ENCODE results near the gene ZFYVE26.
"Not testable (repeated sequence)": the region's sequence is repeated elsewhere in the genome, so short reads cannot be mapped to it uniquely, and the experiment has no call there.

Gene ZFYVE26

DNA sequence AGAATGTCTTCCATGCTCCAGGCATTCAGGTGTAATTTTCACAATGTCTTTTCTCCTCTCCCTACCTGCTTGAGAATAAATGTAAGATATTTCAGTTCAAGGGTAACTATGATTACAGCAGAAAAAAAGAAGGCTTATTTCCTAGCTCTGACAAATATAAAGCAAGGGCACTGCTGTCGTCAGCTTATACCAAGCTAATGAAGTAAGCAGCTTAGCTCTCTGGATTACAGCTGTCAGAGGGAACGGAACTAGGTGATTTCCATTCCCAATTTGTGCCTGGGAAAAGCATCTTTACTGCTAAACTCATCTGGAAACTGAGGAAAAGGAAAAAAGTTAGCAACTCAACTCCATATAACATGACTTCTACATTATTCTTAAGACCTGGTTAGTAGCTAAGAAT, 56.5 kb downstream of the ZFYVE26 start:
- DNase-seq (ENCODE audit: extremely low read depth in 1 of 2, low read depth in 1 of 2) = no peak

DNA sequence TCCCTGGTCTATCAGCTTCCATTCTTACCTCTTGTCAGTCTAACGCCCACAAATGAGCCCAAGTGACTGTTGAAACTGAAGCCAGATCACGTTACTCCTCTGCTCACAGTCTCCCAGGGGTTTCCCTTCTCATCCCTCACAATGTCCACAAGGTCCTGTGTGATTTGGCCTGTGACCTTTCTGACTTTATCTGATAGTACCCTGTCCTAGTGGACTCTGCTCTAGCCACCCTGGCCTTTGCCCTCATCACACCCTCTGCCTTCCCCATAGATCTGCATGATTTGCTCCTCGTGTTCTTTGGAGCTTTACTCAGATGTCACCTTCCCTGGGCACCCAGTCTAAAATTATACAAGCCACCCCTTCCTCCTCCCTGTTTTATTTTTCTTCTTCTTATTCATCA, 59.2 kb downstream of the ZFYVE26 start:
- DNase-seq (ENCODE audit: extremely low read depth in 1 of 2, low read depth in 1 of 2) = no peak

DNA sequence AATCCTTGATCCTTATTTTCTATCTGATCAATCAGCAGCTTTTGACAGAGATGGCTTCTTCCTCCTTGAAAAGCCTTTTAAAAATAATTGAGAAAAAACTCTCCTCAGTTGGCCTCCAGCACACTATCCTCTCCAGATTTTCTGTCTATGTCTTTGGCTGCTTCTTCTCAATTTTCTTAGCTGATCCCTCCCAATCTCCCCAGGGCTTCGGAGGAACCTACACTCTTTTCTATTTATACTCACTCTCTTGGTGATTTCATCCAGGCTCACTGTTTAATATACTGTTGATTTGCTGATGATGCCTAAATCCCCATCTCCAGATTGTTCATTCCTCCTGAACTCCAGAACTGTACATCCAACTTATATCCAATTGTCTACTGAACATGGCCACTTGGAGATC, 59.9 kb downstream of the ZFYVE26 start:
- DNase-seq (ENCODE audit: extremely low read depth in 1 of 2, low read depth in 1 of 2) = no peak

DNA sequence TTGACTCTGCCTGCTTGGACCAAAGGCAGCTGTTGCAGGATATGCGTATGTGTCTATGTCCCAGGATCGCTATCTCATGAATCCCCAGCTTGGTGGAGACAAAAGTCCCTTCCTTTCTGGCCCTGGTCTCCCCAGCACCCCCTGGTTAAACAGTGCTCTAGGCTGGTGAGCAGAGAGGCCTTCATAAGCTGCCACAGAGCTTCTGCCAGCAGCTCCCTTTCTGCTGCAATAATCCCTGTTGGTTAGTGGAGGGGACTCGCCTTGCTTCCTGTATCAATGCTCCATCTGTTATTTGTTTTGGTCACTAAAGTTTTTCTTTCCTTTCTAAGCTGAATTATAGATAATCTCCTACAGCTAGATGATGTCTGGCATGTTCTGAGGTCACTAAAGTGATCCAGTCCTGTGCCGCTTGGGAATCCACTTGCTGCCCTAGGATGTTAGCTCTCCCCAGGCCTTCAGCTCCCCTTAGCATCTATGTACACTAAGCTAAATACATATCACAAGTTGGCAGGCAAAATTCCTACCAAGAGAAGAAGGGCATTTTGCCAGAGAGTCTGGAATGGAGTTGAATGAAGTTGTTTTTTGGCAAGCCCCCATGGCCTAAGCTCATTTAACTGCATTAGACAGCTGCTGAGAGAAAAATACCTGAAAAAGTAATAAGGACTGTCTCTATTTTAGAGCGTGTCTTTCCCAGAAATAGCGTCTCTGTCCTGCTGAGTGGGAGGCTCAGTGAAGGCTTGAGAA, 66.9 kb downstream of the ZFYVE26 start:
- no peak for DNase-seq (ENCODE audit: extremely low read depth in 1 of 2, low read depth in 1 of 2)

DNA sequence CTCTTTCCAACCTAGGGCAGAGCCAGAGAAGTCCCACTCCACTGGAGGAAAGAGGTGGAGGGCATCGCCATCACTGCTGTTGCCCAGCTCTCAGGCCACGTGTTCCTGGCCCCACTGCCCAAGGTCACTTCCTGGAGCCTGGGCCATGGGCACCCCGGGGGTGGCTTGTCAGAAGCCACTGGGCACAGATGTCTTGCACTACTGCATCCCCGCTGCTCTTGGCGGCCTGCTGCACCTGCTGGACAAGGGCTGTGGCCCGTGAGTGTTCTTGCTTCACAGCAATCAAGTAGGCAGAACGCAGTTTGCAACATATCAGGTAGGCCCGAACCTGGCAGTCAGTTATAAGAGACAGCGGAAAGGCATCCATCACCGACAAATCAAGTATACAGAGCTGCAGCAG, 68.1 kb downstream of the ZFYVE26 start:
- no peak for DNase-seq (ENCODE audit: extremely low read depth in 1 of 2, low read depth in 1 of 2)

DNA sequence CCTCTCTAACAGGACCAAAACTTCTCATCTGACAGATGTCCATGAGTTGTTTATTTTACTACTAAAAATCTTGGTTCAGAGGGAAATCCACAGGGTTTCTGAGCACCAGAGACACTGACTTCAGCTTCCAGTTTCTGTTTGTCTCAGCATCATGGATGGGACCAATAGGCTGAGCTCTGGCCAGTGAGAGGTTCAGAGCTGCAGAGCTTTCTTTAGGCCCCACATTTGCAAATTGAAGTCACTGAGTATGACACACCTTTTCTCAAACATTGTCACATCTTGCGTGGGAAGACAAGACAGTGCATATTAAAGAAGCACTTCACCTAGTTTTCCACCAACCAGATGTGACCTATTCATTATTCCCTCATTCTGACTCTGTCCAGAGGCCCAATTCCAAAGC, 69.5 kb downstream of the ZFYVE26 start:
- no peak for DNase-seq (ENCODE audit: extremely low read depth in 1 of 2, low read depth in 1 of 2)

DNA sequence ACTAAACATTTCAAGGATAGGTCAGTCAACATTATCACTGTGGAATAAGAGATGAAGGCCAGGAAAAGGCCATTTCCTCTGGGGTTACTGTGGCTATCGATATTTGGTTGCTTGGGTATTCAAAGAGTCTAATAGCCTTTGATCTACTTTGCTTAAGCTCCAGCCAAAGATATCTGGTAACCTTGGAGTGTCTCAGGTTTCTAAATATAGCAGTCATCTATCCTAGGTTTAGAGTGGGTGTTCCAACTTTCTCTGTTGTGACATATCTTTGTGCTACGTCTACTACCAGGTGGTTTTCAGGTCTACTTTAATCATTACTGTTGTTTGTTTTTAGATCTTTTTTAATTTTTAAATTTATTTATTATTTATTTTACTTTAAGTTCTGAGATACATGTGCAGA, 72.3 kb downstream of the ZFYVE26 start:
- no peak for DNase-seq (ENCODE audit: extremely low read depth in 1 of 2, low read depth in 1 of 2)

DNA sequence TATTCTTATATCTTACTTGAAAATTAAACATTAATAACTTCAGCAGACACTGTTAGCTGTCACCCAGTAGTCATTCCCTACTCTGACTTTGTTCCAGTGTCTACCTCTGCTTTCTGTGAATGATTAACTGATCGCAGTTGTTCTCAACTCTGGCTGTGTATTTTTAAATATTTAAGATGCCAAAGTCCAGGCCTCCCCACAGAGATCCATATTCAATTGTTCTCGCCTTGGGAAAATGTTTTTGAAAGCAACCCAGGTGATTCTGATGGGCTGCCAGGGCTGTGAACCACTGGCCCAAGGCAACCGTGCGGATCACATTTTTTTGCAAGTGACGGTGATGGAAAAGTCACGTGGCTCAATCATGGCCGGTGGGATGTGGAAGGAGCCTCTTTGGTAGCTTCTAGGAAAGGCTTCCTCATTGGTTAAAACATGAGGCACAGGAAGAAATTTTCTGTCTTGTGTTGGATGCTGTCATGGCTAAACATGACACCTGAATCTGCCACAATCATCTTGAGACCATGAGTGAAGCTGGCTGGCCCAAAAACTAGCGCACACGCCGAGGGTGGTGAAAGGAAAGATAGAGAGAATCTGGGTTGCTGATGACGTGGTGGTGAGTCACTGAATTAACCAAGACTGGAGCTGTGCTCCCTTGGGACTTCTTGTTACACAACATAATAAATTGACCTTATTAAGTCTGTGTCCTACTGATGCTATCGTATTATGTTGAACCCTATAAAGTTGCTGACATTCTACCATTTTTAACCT, 77.5 kb downstream of the ZFYVE26 start:
- no peak for DNase-seq (ENCODE audit: extremely low read depth in 1 of 2, low read depth in 1 of 2)

DNA sequence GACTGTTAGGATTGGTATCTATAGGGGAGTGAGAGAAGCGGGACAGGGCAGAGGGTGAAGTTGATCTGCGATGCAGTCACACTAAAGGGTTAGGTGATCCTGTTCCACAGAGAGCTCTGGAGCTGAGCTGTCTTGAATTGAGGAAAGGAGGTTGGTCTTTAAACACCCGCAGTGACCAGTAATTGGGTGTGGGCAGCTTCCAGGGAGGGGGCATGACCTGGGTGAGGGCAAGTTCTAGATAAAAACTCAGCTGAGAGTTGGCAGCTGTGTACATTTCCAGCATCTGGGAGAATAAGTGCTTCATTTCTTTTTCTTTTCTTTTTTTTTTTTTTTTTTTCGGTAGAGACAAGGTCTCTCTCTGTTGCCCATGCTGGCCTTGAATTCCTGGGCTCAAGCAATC, 79.6 kb downstream of the ZFYVE26 start:
- DNase-seq (ENCODE audit: extremely low read depth in 1 of 2, low read depth in 1 of 2) = no peak

DNA sequence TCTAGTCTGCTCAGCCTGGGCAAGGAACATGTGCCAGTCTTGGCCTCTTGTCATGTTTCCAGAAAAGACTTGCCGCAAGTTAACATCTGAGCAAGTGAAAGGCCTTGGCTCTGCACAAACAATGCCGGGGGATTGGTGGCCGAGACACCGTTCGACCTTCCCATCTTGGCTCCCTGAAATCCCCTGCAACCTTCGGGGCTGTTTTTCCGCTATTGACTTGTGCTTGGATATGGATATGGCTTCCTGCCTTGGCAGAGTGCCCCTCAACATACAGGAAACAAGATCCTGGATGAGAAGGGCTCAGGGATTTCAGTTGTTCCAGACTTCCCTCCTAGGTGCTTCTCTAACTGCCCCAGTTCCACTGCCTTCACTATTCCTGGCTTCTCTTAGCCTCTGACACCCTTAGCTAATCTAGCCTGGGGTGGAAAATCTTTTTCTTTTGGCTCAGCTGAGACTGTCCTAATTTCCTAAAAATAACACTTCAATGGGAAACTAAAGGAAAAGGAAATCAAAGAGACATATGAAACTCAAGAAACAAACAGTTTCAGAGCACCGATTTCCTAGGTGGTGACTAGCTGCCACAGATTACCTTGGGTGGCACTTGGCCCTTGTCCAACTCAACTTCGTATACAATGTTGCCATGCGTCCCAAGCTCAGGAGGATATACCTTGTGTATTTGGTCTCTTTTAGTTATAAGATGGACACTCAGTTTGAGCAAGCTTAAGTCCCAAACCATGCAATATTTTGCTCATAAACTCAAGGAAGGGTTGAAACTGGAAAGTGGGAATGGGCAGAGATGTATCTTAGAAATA, 80.8 kb downstream of the ZFYVE26 start:
- DNase-seq (ENCODE audit: extremely low read depth in 1 of 2, low read depth in 1 of 2) = no peak

DNA sequence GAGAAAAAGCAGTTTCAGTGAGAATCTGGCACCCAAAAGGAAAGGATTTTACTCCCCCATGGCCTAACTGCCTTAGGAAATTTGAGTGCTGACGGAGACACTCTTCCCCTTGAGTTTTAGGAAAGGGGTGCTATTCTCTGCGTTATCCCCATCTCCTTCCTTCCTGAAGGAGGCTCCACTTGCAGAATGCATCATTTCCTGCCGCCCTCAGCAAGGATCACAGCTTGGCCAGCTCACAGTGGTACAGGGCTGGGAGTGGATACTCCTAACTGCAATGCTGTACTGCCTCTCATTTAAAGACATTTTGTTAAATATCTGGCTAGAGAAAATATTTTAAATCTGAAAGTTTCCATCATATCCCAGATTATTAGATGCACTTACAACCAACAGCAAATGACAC, 81.7 kb downstream of the ZFYVE26 start:
- DNase-seq (ENCODE audit: extremely low read depth in 1 of 2, low read depth in 1 of 2) = no peak

DNA sequence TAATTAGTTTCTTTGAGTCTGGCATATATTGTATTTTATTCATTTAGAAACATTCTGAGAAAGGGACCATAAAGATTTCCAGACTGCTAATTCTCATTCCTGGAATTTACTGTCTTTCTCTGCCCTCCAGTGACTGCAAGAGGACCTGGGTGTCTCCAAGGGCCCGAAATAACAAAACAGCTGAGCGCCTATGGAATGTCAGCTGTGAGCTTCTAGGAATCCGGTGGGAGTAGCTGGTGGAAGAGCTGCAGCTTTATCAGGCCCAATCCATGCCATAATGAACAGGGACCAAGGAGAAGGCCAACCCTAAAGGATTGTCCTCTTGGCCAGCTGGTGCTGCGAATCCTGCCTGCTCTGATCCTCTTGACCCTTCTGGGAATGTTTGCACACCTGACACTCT, 82.8 kb downstream of the ZFYVE26 start:
- no peak for DNase-seq (ENCODE audit: extremely low read depth in 1 of 2, low read depth in 1 of 2)

DNA sequence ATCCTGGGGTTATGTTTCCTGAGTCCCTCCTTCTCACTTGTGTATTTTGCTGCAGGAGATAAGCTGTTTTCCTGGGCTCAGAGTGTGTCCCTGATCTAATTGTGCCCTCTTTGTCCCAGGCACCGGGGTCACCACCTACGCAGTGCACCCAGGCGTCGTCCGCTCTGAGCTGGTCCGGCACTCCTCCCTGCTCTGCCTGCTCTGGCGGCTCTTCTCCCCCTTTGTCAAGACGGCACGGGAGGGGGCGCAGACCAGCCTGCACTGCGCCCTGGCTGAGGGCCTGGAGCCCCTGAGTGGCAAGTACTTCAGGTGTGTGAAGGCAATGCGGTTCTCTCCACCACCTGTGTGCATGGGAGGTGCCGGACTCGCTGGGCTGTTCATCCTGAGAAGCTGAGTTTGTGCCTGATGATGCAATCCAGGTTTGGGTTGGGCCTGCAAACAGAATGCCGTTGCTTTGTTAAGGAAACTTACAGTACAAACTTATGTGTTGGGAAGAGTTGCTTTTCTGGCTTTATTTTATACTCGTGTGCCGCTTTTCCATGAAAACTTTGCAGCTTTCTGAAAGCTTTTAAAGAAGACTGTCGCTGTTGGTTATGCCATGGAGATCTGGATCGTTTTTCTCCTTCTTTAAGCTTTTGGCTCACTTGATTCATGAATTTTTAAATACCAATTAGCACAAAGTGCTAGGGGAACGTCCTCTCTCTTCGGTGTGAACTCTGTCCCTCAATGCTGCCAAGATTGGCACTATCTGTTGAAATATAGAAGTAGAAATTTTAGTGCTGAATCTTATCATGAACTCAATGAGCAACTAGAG, 87.1 kb downstream of the ZFYVE26 start:
- DNase-seq (ENCODE audit: extremely low read depth in 1 of 2, low read depth in 1 of 2) = no peak

DNA sequence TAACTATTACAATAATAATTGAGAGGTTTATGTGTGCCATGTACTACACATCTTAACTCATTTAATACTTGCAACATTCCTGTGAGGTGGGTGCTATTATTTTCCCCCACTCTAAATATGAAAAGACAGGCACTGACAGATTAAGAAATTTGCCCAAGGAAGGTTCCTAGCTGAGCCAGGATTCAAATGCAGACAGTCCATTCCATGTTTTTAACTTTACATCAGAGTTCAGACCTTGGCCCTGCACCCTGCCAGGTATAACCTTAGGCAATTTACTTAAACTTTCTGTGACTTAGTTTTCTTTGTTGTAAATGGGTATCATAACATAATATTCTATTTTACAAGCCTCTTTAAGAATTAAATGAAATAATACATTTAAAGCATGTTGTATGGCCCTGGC, 88.1 kb downstream of the ZFYVE26 start:
- DNase-seq (ENCODE audit: extremely low read depth in 1 of 2, low read depth in 1 of 2) = no peak

DNA sequence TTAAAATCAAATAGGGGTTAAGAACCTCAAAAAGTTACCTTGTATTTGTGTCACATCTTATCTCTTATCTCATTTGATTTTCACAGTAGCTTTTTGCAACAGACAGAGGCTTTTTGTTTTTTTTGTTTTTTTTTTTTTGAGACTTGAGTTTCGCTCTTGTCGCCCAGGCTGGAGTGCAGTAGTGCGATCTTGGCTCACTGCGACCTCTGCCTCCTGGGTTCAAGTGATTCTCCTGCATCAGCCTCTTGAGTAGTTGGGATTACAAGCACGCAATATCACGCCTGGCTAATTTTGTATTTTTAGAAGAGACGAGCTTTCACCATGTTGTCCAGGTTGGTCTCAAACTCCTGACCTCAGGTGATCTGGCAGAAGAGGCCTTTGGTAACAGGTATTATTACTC, 89.0 kb downstream of the ZFYVE26 start:
- no peak for DNase-seq (ENCODE audit: extremely low read depth in 1 of 2, low read depth in 1 of 2)

DNA sequence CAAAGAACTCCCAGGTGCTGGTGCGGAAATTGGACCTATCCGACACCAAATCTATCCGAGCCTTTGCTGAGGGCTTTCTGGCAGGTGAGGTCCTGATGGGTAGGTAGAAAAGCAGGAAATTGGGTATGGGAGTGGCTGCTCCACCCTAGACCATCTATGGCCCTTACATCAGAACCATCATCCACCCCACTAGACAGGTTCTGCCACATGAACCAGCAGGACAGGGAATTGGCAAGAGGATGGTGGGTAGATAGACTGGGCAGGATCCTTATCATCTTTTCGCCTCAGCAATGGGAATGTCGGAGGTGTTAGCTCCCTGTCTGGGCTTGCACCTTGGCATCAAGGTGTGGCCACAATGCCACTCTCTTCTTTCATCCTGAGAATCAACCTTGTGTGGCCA, 91.2 kb downstream of the ZFYVE26 start:
- no peak for DNase-seq (ENCODE audit: extremely low read depth in 1 of 2, low read depth in 1 of 2)

DNA sequence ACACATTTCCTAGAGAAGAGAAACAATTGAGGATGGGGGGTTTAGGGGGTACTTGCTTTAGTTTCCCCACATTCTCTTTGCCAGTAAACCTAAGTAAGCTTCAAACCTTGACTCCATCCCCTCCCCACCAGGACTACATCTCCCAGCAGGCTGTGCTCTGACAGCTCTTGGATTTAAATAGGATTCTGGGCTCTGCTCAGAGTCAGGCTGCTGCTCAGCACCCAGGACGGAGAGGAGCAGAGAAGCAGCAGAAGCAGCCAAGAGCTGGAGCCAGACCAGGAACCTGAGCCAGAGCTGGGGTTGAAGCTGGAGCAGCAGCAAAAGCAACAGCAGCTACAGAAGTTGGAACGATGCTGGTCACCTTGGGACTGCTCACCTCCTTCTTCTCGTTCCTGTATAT, 94.1 kb downstream of the ZFYVE26 start:
- no peak for DNase-seq (ENCODE audit: extremely low read depth in 1 of 2, low read depth in 1 of 2)

DNA sequence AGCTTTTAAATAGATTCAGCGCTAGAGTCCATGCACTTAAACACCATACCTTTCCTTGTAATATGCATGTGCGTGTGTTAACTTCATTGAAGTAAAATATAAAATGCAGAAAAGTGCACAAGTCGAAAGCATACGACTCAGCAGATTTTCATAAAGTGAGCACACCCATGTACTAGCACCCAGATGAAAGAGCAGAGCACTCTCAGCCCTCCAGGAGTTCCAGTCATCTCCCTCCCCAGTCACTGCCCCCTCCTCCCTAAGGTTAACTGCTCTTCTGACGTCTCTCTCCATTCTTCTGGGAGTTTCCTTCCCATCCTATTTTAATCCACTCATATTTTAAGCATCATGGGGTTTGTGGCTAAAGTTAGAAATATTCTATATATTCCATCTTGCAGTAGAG, 94.5 kb downstream of the ZFYVE26 start:
- no peak for DNase-seq (ENCODE audit: extremely low read depth in 1 of 2, low read depth in 1 of 2)

DNA sequence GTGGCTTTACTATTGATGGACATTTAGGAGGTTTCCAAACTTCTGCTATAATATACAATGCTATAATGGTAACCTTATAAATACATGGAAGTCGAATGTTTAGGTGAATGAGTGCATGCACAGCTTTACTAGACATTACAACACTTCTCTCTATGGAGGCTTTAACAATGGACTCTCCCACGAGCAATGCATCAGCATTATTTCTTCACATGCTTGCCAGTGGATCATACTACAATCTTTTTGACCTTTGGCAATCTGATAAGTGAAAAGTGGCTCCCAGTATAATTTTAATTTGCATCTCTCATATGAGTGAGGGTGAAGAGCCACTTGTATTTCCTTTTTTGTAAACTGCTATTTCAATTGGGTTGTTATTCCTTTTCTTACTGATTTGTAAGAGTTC, 96.5 kb downstream of the ZFYVE26 start:
- no peak for DNase-seq (ENCODE audit: extremely low read depth in 1 of 2, low read depth in 1 of 2)

DNA sequence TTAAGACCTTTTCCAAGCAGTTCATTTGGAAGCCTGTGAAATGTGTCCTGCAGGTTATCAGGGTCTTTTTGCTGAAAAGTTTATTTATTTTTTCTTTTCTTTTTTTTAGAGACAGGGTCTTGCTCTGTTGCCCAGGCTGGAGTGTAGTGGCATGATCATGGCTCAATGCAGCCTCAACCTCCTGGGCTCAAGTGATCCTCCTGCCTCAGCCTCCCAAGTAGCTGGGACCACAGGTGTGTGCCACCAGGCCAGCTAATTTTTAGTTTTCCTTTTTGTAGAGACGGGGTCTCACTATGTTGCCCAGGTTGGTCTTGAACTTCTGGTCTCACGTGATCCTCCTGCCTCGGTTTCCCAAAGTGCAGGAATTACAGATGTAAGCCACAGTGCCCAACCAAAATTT, 97.0 kb downstream of the ZFYVE26 start:
- DNase-seq (ENCODE audit: extremely low read depth in 1 of 2, low read depth in 1 of 2) = not testable (repeated sequence)

DNA sequence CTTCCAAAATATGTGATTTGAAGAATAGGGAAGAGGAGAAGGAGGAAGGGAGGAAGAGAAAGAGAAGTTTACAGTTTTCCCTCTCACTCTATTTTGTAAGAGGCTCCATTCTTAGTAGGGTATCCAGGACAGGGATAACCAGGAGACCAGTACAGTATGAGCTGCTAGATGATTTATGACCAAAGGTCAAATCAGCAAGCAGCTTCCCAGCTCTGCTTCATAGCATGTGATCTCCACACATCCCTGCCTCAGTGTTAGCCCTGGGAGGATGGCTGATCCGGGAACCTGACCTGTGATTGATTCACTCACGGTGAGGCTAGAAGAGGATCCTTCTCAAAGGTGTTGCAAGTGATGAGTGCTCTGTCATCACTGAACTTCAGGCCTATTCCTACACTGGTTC, 98.1 kb downstream of the ZFYVE26 start:
- no peak for DNase-seq (ENCODE audit: extremely low read depth in 1 of 2, low read depth in 1 of 2)
